H9 (cell line): ENCODE results near the gene MRPL57. TPM values are rescaled to one million over a fixed set of nuclear protein-coding genes. Genes with fewer than 3 reads are reported as not detected.

Experiments
- DNase-seq: peaks from one replicate; pipeline ENCODE4 v3.0.0-alpha.2; 2017
- H2AFZ ChIP-seq: one replicate; pipeline ENCODE4 v1.6.1; 2013; ENCODE audit warnings: mild to moderate bottlenecking, low read length, control low read depth, moderate library complexity
- H2AK5ac ChIP-seq: 2 replicates; pipeline ENCODE4 v1.6.1; 2013; ENCODE audit warnings: low read length, control low read depth, mixed read lengths; ENCODE audit not compliant: insufficient read length
- H2BK120ac ChIP-seq: one replicate; pipeline ENCODE4 v1.6.1; 2013; ENCODE audit warnings: low read depth, mild to moderate bottlenecking, low read length, control low read depth, inconsistent platforms; ENCODE audit not compliant: poor library complexity, severe bottlenecking
- H2BK12ac ChIP-seq: 2 replicates; pipeline ENCODE4 v1.6.1; 2013; ENCODE audit warnings: low read length, control low read depth, mixed read lengths, low read depth; ENCODE audit not compliant: insufficient read length
- H2BK15ac ChIP-seq: 2 replicates; pipeline ENCODE4 v1.6.1; 2013; ENCODE audit warnings: low read depth, low read length, control low read depth
- H2BK20ac ChIP-seq: one replicate; pipeline ENCODE4 v1.6.1; 2013; ENCODE audit warnings: low read depth, mild to moderate bottlenecking, low read length, control low read depth, inconsistent platforms; ENCODE audit not compliant: poor library complexity, severe bottlenecking
- H2BK5ac ChIP-seq: 2 replicates; pipeline ENCODE4 v1.6.1; 2013; ENCODE audit warnings: low read length, control low read depth, mixed read lengths; ENCODE audit not compliant: insufficient read length
- H3K14ac ChIP-seq: 2 replicates; pipeline ENCODE4 v1.6.1; 2013; ENCODE audit warnings: low read length, control low read depth; ENCODE audit not compliant: insufficient read depth
- H3K18ac ChIP-seq: 2 replicates; pipeline ENCODE4 v1.6.1; 2013; ENCODE audit warnings: low read depth, mild to moderate bottlenecking, mixed read lengths, low read length, control low read depth; ENCODE audit not compliant: insufficient read length
- H3K23ac ChIP-seq: 2 replicates; pipeline ENCODE4 v1.6.1; 2013; ENCODE audit warnings: low read length, control low read depth, mixed read lengths, low read depth; ENCODE audit not compliant: insufficient read length
- H3K23me2 ChIP-seq: 2 replicates; pipeline ENCODE4 v1.6.1; 2013; ENCODE audit warnings: low read depth, mild to moderate bottlenecking, mixed read lengths, low read length, control low read depth; ENCODE audit not compliant: insufficient read length, poor library complexity, severe bottlenecking
- H3K27ac ChIP-seq: 2 replicates; pipeline ENCODE4 v1.5.1; 2013; ENCODE audit warnings: low read length, control low read depth, mixed read lengths, low read depth; ENCODE audit not compliant: insufficient read length
- H3K27me3 ChIP-seq: 2 replicates; pipeline ENCODE4 v1.6.1; 2013; ENCODE audit warnings: low read length, control low read depth, inconsistent platforms; ENCODE audit not compliant: insufficient read depth
- H3K4ac ChIP-seq: 2 replicates; pipeline ENCODE4 v1.6.1; 2013; ENCODE audit warnings: low read depth, mild to moderate bottlenecking, control low read depth, inconsistent platforms, low read length, moderate library complexity
- H3K4me1 ChIP-seq: 2 replicates; pipeline ENCODE4 v1.6.1; 2013; ENCODE audit warnings: low read length, control low read depth, inconsistent platforms; ENCODE audit not compliant: insufficient read depth
- H3K4me2 ChIP-seq: 2 replicates; pipeline ENCODE4 v1.6.1; 2013; ENCODE audit warnings: low read length, control low read depth, mixed read lengths; ENCODE audit not compliant: insufficient read length, insufficient read depth
- H3K56ac ChIP-seq: 2 replicates; pipeline ENCODE4 v1.6.1; 2013; ENCODE audit warnings: low read depth, mild to moderate bottlenecking, mixed read lengths, low read length, control low read depth; ENCODE audit not compliant: insufficient read length
- H3K79me1 ChIP-seq: 2 replicates; pipeline ENCODE4 v1.6.1; 2013; ENCODE audit warnings: low read depth, mild to moderate bottlenecking, moderate library complexity, low read length, control low read depth, inconsistent platforms; ENCODE audit not compliant: insufficient read depth, poor library complexity, severe bottlenecking
- H3K79me2 ChIP-seq: 2 replicates; pipeline ENCODE4 v1.6.1; 2013; ENCODE audit warnings: low read length, control low read depth, inconsistent platforms; ENCODE audit not compliant: insufficient read depth
- H3K9ac ChIP-seq: 2 replicates; pipeline ENCODE4 v1.6.1; 2013; ENCODE audit warnings: low read length, control low read depth, mixed read lengths; ENCODE audit not compliant: insufficient read length; ENCODE audit errors: extremely low read depth
- H3K9me3 ChIP-seq: one replicate; pipeline ENCODE4 v1.6.1; 2013; ENCODE audit warnings: low read depth, low read length, inconsistent platforms; ENCODE audit not compliant: control insufficient read depth
- H3T11ph ChIP-seq: one replicate; pipeline ENCODE4 v1.6.1; 2013; ENCODE audit warnings: mild to moderate bottlenecking, low read length, control low read depth, inconsistent platforms
- H4K20me1 ChIP-seq: one replicate; pipeline ENCODE4 v1.6.1; 2013; ENCODE audit not compliant: control insufficient read depth, insufficient read length, insufficient read depth
- H4K5ac ChIP-seq: 2 replicates; pipeline ENCODE4 v1.6.1; 2013; ENCODE audit warnings: low read depth, mild to moderate bottlenecking, mixed read lengths, low read length, control low read depth; ENCODE audit not compliant: insufficient read length
- H4K8ac ChIP-seq: replicated peaks from 2 replicates; pipeline ENCODE4 v1.6.1; 2013; ENCODE audit warnings: low read length, control low read depth, mixed read lengths, low read depth; ENCODE audit not compliant: insufficient read length
- H4K91ac ChIP-seq: 2 replicates; pipeline ENCODE4 v1.6.1; 2013; ENCODE audit warnings: low read depth, mild to moderate bottlenecking, moderate library complexity, mixed read lengths, low read length, control low read depth; ENCODE audit not compliant: insufficient read length
- H3K27ac Mint-ChIP-seq, 3 experiments: 2 replicates in 2 of 3; 3 replicates in 1 of 3; pipeline ENCODE4 v1.8.0; 2020 to 2021; ENCODE audit warnings: mixed read lengths in 3 of 3, mild to moderate bottlenecking in 1 of 3, moderate library complexity in 1 of 3
- H3K27me3 Mint-ChIP-seq: 2 replicates; pipeline ENCODE4 v1.8.0; 2021; ENCODE audit warnings: low read depth, mild to moderate bottlenecking, moderate library complexity, mixed read lengths
- H3K36me3 Mint-ChIP-seq, 3 experiments: 2 replicates in 2 of 3; 3 replicates in 1 of 3; pipeline ENCODE4 v1.8.0; 2020 to 2021; ENCODE audit warnings: low read depth in 3 of 3, mixed read lengths in 3 of 3; ENCODE audit not compliant: insufficient read depth in 1 of 3
- H3K4me1 Mint-ChIP-seq, 2 experiments: 2 replicates each; pipeline ENCODE4 v1.8.0; 2020; ENCODE audit warnings: mixed read lengths in 2 of 2
- H3K4me3 Mint-ChIP-seq, 2 experiments: 2 replicates in 1 of 2; 3 replicates in 1 of 2; pipeline ENCODE4 v1.8.0; 2020 to 2021; ENCODE audit warnings: mild to moderate bottlenecking in 2 of 2, mixed read lengths in 2 of 2, moderate library complexity in 1 of 2
- H3K9me3 Mint-ChIP-seq, 2 experiments: 2 replicates in 1 of 2; 3 replicates in 1 of 2; pipeline ENCODE4 v1.8.0; 2020; ENCODE audit warnings: mild to moderate bottlenecking in 2 of 2, mixed read lengths in 2 of 2, moderate library complexity in 1 of 2
- WGBS: extraction: QIAGEN DNeasy Blood & Tissue Kit; methylation state at CpG from one replicate; pipeline ENCODE4 v1.1.7; 2013; ENCODE audit warnings: missing lambda C conversion rate, low lambda C conversion rate, mixed read lengths; ENCODE audit not compliant: insufficient read length; ENCODE audit errors: extremely low coverage; 5-methylcytosine and 5-hydroxymethylcytosine counted together
- total RNA-seq: library from RNA; stranded (reverse); gene quantifications from 2 replicates; pipeline ENCODE4 v1.2.1, GENCODE V29; 2021
- TF ChIP-seq, protein P1 (sequence below): fragments of 200-600 bp; sonication (generic); conservative IDR thresholded peaks from 3 replicates; pipeline ENCODE4 v1.8.0; 2021; ENCODE audit warnings: antibody characterized with exemption, mild to moderate bottlenecking

MRPL57 gene
- total RNA-seq, 1 experiment from 2014 or later = 33.2 TPM

DNA sequence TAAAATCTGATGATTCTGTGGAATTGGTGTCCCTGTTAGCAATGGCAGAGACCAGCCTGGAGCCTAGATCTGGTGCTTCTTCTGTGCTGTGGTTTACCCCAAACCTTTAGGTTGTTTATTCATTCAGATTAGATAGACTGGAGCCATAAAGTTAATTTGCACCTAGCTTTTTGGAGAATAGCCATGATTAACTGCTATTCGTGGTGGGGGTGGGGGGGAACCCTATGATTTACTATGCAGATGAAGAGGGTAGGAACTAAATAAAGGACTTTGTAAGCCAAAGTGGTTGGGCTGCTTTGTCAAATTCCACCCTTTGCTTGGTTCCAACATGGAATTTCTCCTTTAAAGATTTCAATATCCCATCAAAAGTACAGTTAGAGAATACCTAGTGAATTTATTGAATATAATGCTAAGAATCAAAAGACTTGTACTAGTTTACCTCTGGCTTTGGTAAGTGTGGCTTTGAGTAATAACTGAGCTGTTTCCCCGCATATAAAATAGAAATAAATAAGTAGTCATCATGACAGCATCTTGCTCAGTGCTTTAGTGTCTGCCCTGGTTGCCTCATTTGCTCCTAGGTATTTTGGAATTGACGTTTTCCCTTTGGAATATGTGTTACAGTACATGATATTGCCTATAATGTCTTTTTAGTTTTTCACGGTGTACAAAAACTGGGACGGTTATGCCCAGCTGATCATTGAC lies 27.8 kb upstream of the MRPL57 start:
- H4K5ac ChIP-seq = no peak overlapping the region
- WGBS = no CpG with 5 or more reads among the region's 5 CpGs
- DNase-seq = no peak

More for the DNA sequence above, 27.8 kb upstream of the MRPL57 start:
- Mint-ChIP-seq H3K9me3 (no peaks in the 10 kb centered on the region), H3K4me1 (peaks cover 26 to 35% of the 10 kb centered on the region in 2 experiments), H3K27me3 (no peaks in the 10 kb centered on the region), H3K36me3 (peaks cover 4 to 43% (median 27%) of the 10 kb centered on the region in 3 experiments; a peak in 6 of 7 replicates), H3K27ac (peak overlapping the region in 2 of 3 experiments; percentile 6 to 93; a peak in 4 of 7 replicates), H3K4me3 (no peak overlapping the region)
- no peaks in the 10 kb centered on the region for H4K20me1 ChIP-seq
- TF ChIP-seq, protein P1, sequence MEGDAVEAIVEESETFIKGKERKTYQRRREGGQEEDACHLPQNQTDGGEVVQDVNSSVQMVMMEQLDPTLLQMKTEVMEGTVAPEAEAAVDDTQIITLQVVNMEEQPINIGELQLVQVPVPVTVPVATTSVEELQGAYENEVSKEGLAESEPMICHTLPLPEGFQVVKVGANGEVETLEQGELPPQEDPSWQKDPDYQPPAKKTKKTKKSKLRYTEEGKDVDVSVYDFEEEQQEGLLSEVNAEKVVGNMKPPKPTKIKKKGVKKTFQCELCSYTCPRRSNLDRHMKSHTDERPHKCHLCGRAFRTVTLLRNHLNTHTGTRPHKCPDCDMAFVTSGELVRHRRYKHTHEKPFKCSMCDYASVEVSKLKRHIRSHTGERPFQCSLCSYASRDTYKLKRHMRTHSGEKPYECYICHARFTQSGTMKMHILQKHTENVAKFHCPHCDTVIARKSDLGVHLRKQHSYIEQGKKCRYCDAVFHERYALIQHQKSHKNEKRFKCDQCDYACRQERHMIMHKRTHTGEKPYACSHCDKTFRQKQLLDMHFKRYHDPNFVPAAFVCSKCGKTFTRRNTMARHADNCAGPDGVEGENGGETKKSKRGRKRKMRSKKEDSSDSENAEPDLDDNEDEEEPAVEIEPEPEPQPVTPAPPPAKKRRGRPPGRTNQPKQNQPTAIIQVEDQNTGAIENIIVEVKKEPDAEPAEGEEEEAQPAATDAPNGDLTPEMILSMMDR = no peak
- H3K79me1 ChIP-seq = no peaks in the 10 kb centered on the region
- no peak overlapping the region for H2BK15ac ChIP-seq
- no peak overlapping the region for H3K4ac ChIP-seq
- no peak overlapping the region for H3K27ac ChIP-seq
- no peak overlapping the region for H2AK5ac ChIP-seq
- H2BK120ac ChIP-seq = no peak overlapping the region
- no peaks in the 10 kb centered on the region; the same call in 1 of the 2 replicates for H3K79me2 ChIP-seq
- H3K27me3 ChIP-seq = no peaks in the 10 kb centered on the region
- H2BK5ac ChIP-seq = no peak overlapping the region
- H4K8ac ChIP-seq = no peak overlapping the region
- no peak overlapping the region for H3K56ac ChIP-seq
- H4K91ac ChIP-seq = no peak overlapping the region
- no peaks in the 10 kb centered on the region for H3K9me3 ChIP-seq
- H3K4me1 ChIP-seq = peaks cover 3% of the 10 kb centered on the region; the same call in 1 of the 2 replicates
- no peak overlapping the region for H3K18ac ChIP-seq
- no peak overlapping the region for H3T11ph ChIP-seq
- H3K14ac ChIP-seq = no peak overlapping the region
- no peaks in the 10 kb centered on the region for H3K23me2 ChIP-seq
- H3K9ac ChIP-seq = no peak overlapping the region
- H2AFZ ChIP-seq = no peak overlapping the region
- no peak overlapping the region for H3K23ac ChIP-seq
- H2BK20ac ChIP-seq = no peak overlapping the region
- no peak overlapping the region for H3K4me2 ChIP-seq
- no peak overlapping the region for H2BK12ac ChIP-seq
